HPDE6-E6E7 (cell line): Measurements from ENCODE around the gene SULT2B1.

ENCODE experiments used
- DNase-seq: peaks from one replicate; pipeline ENCODE4 v3.0.0; 2011; ENCODE audit warnings: missing footprints; ENCODE audit errors: extremely low spot score

SULT2B1 gene

GRCh38 chr19:48634424-48635262, 82.7 kb downstream of the SULT2B1 start:
- DNase-seq: no peak

GRCh38 chr19:48635263-48635965, 83.4 kb downstream of the SULT2B1 start:
- DNase-seq: no peak

- DNase-seq: no peak
These were observed 84.2 kb downstream of the SULT2B1 start for GRCh38 chr19:48635966-48636858.

- no peak for DNase-seq
These were observed 85.0 kb downstream of the SULT2B1 start, which contains the start of gene DBP for GRCh38 chr19:48636859-48637448. TSS of gene DBP (minus strand) at chr19:48637379. CDS start at chr19:48636994, 385 bp downstream.

GRCh38 chr19:48637449-48637947, 85.5 kb downstream of the SULT2B1 start:
- DNase-seq: peak; percentile 87

- DNase-seq: peak; percentile 87
These were observed 86.2 kb downstream of the SULT2B1 start for GRCh38 chr19:48637948-48638830.

GRCh38 chr19:48638831-48639381, 86.9 kb downstream of the SULT2B1 start:
- no peak for DNase-seq

- DNase-seq: no peak
These were observed 87.8 kb downstream of the SULT2B1 start for GRCh38 chr19:48639483-48640375.

GRCh38 chr19:48641850-48642249, 89.9 kb downstream of the SULT2B1 start:
- no peak for DNase-seq

GRCh38 chr19:48642862-48643261, 90.9 kb downstream of the SULT2B1 start:
- no peak for DNase-seq

GRCh38 chr19:48644355-48644754, 92.4 kb downstream of the SULT2B1 start:
- DNase-seq: no peak

- DNase-seq: no peak
These were observed 93.1 kb downstream of the SULT2B1 start for GRCh38 chr19:48644839-48645619.

- DNase-seq: no peak
These were observed 93.6 kb downstream of the SULT2B1 start for GRCh38 chr19:48645620-48646000.

GRCh38 chr19:48646001-48646721, 94.2 kb downstream of the SULT2B1 start, which contains the start of gene CA11:
TSS of gene CA11 (minus strand) at chr19:48646187. CDS start at chr19:48645632, 555 bp downstream.
- peak; percentile 89 for DNase-seq

- no peak for DNase-seq
These were observed 94.8 kb downstream of the SULT2B1 start for GRCh38 chr19:48646722-48647216.

- no peak for DNase-seq
These were observed 96.2 kb downstream of the SULT2B1 start for GRCh38 chr19:48648134-48648533.
